C1 segment of cervical spinal cord (tissue), 14 donors: ENCODE data around the gene TBC1D4.

Source experiments
- DNase-seq, 14 donors: peaks; one replicate each; lab custom pipeline; 2025; lab: John Stamatoyannopoulos, UW

Gene TBC1D4

GRCh38 chr13:75393839-75394520 lies 88.0 kb downstream of the TBC1D4 start:
- DNase-seq = no peak

GRCh38 chr13:75391432-75392100 lies 90.4 kb downstream of the TBC1D4 start:
- DNase-seq = no peak

GRCh38 chr13:75390229-75390628 lies 91.7 kb downstream of the TBC1D4 start:
- no peak for DNase-seq

GRCh38 chr13:75385708-75386083 lies 96.3 kb downstream of the TBC1D4 start:
- no peak for DNase-seq

- DNase-seq = no peak
Measured at GRCh38 chr13:75384879-75385707, 96.9 kb downstream of the TBC1D4 start.

GRCh38 chr13:75383064-75383715 lies 98.8 kb downstream of the TBC1D4 start:
- DNase-seq = no peak

GRCh38 chr13:75378301-75378700 lies 103.7 kb downstream of the TBC1D4 start:
- DNase-seq = no peak

- no peak for DNase-seq
Measured at GRCh38 chr13:75376792-75377402, 105.1 kb downstream of the TBC1D4 start.

- DNase-seq = no peak
Measured at GRCh38 chr13:75375329-75375728, 106.6 kb downstream of the TBC1D4 start.

GRCh38 chr13:75373988-75374387 lies 108.0 kb downstream of the TBC1D4 start:
- no peak for DNase-seq

GRCh38 chr13:75372923-75373841 lies 108.8 kb downstream of the TBC1D4 start:
- no peak for DNase-seq

GRCh38 chr13:75372517-75372916 lies 109.5 kb downstream of the TBC1D4 start:
- DNase-seq = no peak

- no peak for DNase-seq
Measured at GRCh38 chr13:75371203-75371602, 110.8 kb downstream of the TBC1D4 start.

GRCh38 chr13:75370774-75371173 lies 111.2 kb downstream of the TBC1D4 start:
- no peak for DNase-seq

GRCh38 chr13:75369981-75370380 lies 112.0 kb downstream of the TBC1D4 start:
- no peak for DNase-seq

- DNase-seq = no peak
Measured at GRCh38 chr13:75368167-75368566, 113.8 kb downstream of the TBC1D4 start.

GRCh38 chr13:75366380-75367280 lies 115.3 kb downstream of the TBC1D4 start:
- no peak for DNase-seq

GRCh38 chr13:75365724-75366173 lies 116.2 kb downstream of the TBC1D4 start:
- DNase-seq = no peak

GRCh38 chr13:75364131-75364713 lies 117.7 kb downstream of the TBC1D4 start:
- DNase-seq = no peak
